Measurements from ENCODE around the gene TMEM247. TPM values are rescaled to one million over a fixed set of nuclear protein-coding genes. Genes with fewer than 3 reads are reported as not detected.
"Not testable (repeated sequence)": the region's sequence is repeated elsewhere in the genome, so short reads cannot be mapped to it uniquely, and the experiment has no call there.

The TMEM247 gene
- total RNA-seq, 1 donor from 2014 or later = not detected

- H3K9me3 Mint-ChIP-seq (ENCODE audit: low read depth) = peaks cover 17% of the 10 kb centered on the region
- H3K27me3 Mint-ChIP-seq = no peaks in the 10 kb centered on the region
- no peaks in the 10 kb centered on the region for H3K4me1 Mint-ChIP-seq (ENCODE audit: low read depth)
- TF ChIP-seq, protein P1, sequence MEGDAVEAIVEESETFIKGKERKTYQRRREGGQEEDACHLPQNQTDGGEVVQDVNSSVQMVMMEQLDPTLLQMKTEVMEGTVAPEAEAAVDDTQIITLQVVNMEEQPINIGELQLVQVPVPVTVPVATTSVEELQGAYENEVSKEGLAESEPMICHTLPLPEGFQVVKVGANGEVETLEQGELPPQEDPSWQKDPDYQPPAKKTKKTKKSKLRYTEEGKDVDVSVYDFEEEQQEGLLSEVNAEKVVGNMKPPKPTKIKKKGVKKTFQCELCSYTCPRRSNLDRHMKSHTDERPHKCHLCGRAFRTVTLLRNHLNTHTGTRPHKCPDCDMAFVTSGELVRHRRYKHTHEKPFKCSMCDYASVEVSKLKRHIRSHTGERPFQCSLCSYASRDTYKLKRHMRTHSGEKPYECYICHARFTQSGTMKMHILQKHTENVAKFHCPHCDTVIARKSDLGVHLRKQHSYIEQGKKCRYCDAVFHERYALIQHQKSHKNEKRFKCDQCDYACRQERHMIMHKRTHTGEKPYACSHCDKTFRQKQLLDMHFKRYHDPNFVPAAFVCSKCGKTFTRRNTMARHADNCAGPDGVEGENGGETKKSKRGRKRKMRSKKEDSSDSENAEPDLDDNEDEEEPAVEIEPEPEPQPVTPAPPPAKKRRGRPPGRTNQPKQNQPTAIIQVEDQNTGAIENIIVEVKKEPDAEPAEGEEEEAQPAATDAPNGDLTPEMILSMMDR (IDR thresholded peaks at IDR 0.05; ENCODE audit: unreplicated experiment) = no peak
- H3K36me3 Mint-ChIP-seq (ENCODE audit: insufficient read depth) = peaks cover 1% of the 10 kb centered on the region
- no peak overlapping the region for H3K27ac Mint-ChIP-seq
- no peak overlapping the region for H3K4me3 Mint-ChIP-seq (ENCODE audit: low read depth)
- no peak for DNase-seq (ENCODE audit: low spot score, unreplicated experiment)
These were observed 39.5 kb downstream of the TMEM247 start for GRCh38 chr2:46518861-46519260.

- Mint-ChIP-seq H3K27me3 (no peaks in the 10 kb centered on the region), H3K4me3 (ENCODE audit: low read depth) (no peak overlapping the region), H3K9me3 (ENCODE audit: low read depth) (peaks cover 16% of the 10 kb centered on the region), H3K4me1 (ENCODE audit: low read depth) (no peaks in the 10 kb centered on the region), H3K36me3 (ENCODE audit: insufficient read depth) (peaks cover 1% of the 10 kb centered on the region), H3K27ac (no peak overlapping the region)
- DNase-seq (ENCODE audit: low spot score, unreplicated experiment) = no peak
- TF ChIP-seq, protein P1 (IDR thresholded peaks at IDR 0.05; ENCODE audit: unreplicated experiment) = no peak
These were observed 39.9 kb downstream of the TMEM247 start for GRCh38 chr2:46519265-46519664.

GRCh38 chr2:46520130-46520711 lies 40.9 kb downstream of the TMEM247 start:
- Mint-ChIP-seq H3K4me1 (ENCODE audit: low read depth) (no peaks in the 10 kb centered on the region), H3K27ac (peak overlapping the region; percentile 19), H3K27me3 (peaks cover 6% of the 10 kb centered on the region), H3K9me3 (ENCODE audit: low read depth) (peaks cover 10% of the 10 kb centered on the region), H3K4me3 (ENCODE audit: low read depth) (no peak overlapping the region), H3K36me3 (ENCODE audit: insufficient read depth) (peaks cover 1% of the 10 kb centered on the region)
- DNase-seq (ENCODE audit: low spot score, unreplicated experiment) = no peak
- TF ChIP-seq, protein P1 (IDR thresholded peaks at IDR 0.05; ENCODE audit: unreplicated experiment) = no peak

DNA sequence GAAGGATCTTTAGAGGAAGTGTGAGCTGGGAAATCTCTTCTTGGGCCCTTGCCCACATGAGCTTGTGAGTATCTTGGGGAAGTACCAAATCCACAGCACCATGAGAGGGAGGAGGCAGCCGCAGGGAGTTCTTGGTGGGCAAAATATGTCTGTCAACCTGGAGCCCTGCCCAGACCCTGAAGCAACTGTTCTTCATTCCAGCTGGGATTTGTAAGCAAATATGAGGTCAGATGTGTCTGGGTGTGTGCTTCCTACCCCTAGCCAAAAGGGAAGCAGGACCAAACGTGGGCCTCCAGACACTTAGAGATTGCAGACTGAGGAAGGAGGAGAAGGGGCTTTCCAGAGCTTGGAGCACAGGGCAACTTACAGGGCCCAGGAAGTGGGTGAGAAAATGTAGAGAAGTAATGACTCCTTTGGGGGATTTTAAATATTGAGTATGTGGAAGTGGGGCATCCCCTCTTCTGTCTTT lies 41.9 kb downstream of the TMEM247 start:
- TF ChIP-seq, protein P1 (IDR thresholded peaks at IDR 0.05; ENCODE audit: unreplicated experiment) = no peak
- DNase-seq (ENCODE audit: low spot score, unreplicated experiment) = no peak
- Mint-ChIP-seq H3K27me3 (peaks cover 6% of the 10 kb centered on the region), H3K27ac (no peak overlapping the region), H3K4me1 (ENCODE audit: low read depth) (no peaks in the 10 kb centered on the region), H3K9me3 (ENCODE audit: low read depth) (no peaks in the 10 kb centered on the region), H3K4me3 (ENCODE audit: low read depth) (no peak overlapping the region), H3K36me3 (ENCODE audit: insufficient read depth) (no peaks in the 10 kb centered on the region)

GRCh38 chr2:46522385-46522784 lies 43.0 kb downstream of the TMEM247 start:
- DNase-seq (ENCODE audit: low spot score, unreplicated experiment); H3K27me3 Mint-ChIP-seq; H3K4me3 Mint-ChIP-seq (ENCODE audit: low read depth); H3K4me1 Mint-ChIP-seq (ENCODE audit: low read depth); H3K9me3 Mint-ChIP-seq (ENCODE audit: low read depth); H3K36me3 Mint-ChIP-seq (ENCODE audit: insufficient read depth); H3K27ac Mint-ChIP-seq: not testable (repeated sequence)

GRCh38 chr2:46525522-46526155 lies 46.3 kb downstream of the TMEM247 start:
- DNase-seq (ENCODE audit: low spot score, unreplicated experiment) = no peak
- Mint-ChIP-seq H3K36me3 (ENCODE audit: insufficient read depth) (no peaks in the 10 kb centered on the region), H3K4me1 (ENCODE audit: low read depth) (no peaks in the 10 kb centered on the region), H3K27me3 (peaks cover 6% of the 10 kb centered on the region), H3K9me3 (ENCODE audit: low read depth) (no peaks in the 10 kb centered on the region), H3K27ac (no peak overlapping the region), H3K4me3 (ENCODE audit: low read depth) (no peak overlapping the region)
- TF ChIP-seq, protein P1 (IDR thresholded peaks at IDR 0.05; ENCODE audit: unreplicated experiment) = no peak
